Measurements from ENCODE around the gene SAP25.

- TF ChIP-seq, protein P1, sequence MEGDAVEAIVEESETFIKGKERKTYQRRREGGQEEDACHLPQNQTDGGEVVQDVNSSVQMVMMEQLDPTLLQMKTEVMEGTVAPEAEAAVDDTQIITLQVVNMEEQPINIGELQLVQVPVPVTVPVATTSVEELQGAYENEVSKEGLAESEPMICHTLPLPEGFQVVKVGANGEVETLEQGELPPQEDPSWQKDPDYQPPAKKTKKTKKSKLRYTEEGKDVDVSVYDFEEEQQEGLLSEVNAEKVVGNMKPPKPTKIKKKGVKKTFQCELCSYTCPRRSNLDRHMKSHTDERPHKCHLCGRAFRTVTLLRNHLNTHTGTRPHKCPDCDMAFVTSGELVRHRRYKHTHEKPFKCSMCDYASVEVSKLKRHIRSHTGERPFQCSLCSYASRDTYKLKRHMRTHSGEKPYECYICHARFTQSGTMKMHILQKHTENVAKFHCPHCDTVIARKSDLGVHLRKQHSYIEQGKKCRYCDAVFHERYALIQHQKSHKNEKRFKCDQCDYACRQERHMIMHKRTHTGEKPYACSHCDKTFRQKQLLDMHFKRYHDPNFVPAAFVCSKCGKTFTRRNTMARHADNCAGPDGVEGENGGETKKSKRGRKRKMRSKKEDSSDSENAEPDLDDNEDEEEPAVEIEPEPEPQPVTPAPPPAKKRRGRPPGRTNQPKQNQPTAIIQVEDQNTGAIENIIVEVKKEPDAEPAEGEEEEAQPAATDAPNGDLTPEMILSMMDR (IDR thresholded peaks at IDR 0.05): no peak
- TF ChIP-seq, protein P2, sequence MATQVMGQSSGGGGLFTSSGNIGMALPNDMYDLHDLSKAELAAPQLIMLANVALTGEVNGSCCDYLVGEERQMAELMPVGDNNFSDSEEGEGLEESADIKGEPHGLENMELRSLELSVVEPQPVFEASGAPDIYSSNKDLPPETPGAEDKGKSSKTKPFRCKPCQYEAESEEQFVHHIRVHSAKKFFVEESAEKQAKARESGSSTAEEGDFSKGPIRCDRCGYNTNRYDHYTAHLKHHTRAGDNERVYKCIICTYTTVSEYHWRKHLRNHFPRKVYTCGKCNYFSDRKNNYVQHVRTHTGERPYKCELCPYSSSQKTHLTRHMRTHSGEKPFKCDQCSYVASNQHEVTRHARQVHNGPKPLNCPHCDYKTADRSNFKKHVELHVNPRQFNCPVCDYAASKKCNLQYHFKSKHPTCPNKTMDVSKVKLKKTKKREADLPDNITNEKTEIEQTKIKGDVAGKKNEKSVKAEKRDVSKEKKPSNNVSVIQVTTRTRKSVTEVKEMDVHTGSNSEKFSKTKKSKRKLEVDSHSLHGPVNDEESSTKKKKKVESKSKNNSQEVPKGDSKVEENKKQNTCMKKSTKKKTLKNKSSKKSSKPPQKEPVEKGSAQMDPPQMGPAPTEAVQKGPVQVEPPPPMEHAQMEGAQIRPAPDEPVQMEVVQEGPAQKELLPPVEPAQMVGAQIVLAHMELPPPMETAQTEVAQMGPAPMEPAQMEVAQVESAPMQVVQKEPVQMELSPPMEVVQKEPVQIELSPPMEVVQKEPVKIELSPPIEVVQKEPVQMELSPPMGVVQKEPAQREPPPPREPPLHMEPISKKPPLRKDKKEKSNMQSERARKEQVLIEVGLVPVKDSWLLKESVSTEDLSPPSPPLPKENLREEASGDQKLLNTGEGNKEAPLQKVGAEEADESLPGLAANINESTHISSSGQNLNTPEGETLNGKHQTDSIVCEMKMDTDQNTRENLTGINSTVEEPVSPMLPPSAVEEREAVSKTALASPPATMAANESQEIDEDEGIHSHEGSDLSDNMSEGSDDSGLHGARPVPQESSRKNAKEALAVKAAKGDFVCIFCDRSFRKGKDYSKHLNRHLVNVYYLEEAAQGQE (IDR thresholded peaks at IDR 0.05; ENCODE audit: low read depth, low read length): no peak
- no peak for TF ChIP-seq YY1 (IDR thresholded peaks at IDR 0.05; ENCODE audit: low read depth)
These were observed 1.9 kb downstream of the SAP25 start for GRCh38 chr7:100571829-100572116.

Data from SK-N-SH (cell line).